H9 (cell line): Measurements from ENCODE around the gene CLDN11. TPM values are rescaled to one million over a fixed set of nuclear protein-coding genes. Genes with fewer than 3 reads are reported as not detected.
A peak's percentile ranks its signal among the peaks of the same experiment; 100 is the strongest.

ENCODE experiments used
- DNase-seq: peaks from one replicate; pipeline ENCODE4 v3.0.0-alpha.2; 2017
- H2AFZ ChIP-seq: one replicate; pipeline ENCODE4 v1.6.1; 2013; ENCODE audit warnings: mild to moderate bottlenecking, low read length, control low read depth, moderate library complexity
- H2AK5ac ChIP-seq: 2 replicates; pipeline ENCODE4 v1.6.1; 2013; ENCODE audit warnings: low read length, control low read depth, mixed read lengths; ENCODE audit not compliant: insufficient read length
- H2BK120ac ChIP-seq: one replicate; pipeline ENCODE4 v1.6.1; 2013; ENCODE audit warnings: low read depth, mild to moderate bottlenecking, low read length, control low read depth, inconsistent platforms; ENCODE audit not compliant: poor library complexity, severe bottlenecking
- H2BK12ac ChIP-seq: 2 replicates; pipeline ENCODE4 v1.6.1; 2013; ENCODE audit warnings: low read length, control low read depth, mixed read lengths, low read depth; ENCODE audit not compliant: insufficient read length
- H2BK15ac ChIP-seq: 2 replicates; pipeline ENCODE4 v1.6.1; 2013; ENCODE audit warnings: low read depth, low read length, control low read depth
- H2BK20ac ChIP-seq: one replicate; pipeline ENCODE4 v1.6.1; 2013; ENCODE audit warnings: low read depth, mild to moderate bottlenecking, low read length, control low read depth, inconsistent platforms; ENCODE audit not compliant: poor library complexity, severe bottlenecking
- H2BK5ac ChIP-seq: 2 replicates; pipeline ENCODE4 v1.6.1; 2013; ENCODE audit warnings: low read length, control low read depth, mixed read lengths; ENCODE audit not compliant: insufficient read length
- H3K14ac ChIP-seq: 2 replicates; pipeline ENCODE4 v1.6.1; 2013; ENCODE audit warnings: low read length, control low read depth; ENCODE audit not compliant: insufficient read depth
- H3K18ac ChIP-seq: 2 replicates; pipeline ENCODE4 v1.6.1; 2013; ENCODE audit warnings: low read depth, mild to moderate bottlenecking, mixed read lengths, low read length, control low read depth; ENCODE audit not compliant: insufficient read length
- H3K23ac ChIP-seq: 2 replicates; pipeline ENCODE4 v1.6.1; 2013; ENCODE audit warnings: low read length, control low read depth, mixed read lengths, low read depth; ENCODE audit not compliant: insufficient read length
- H3K23me2 ChIP-seq: 2 replicates; pipeline ENCODE4 v1.6.1; 2013; ENCODE audit warnings: low read depth, mild to moderate bottlenecking, mixed read lengths, low read length, control low read depth; ENCODE audit not compliant: insufficient read length, poor library complexity, severe bottlenecking
- H3K27ac ChIP-seq: 2 replicates; pipeline ENCODE4 v1.5.1; 2013; ENCODE audit warnings: low read length, control low read depth, mixed read lengths, low read depth; ENCODE audit not compliant: insufficient read length
- H3K27me3 ChIP-seq: 2 replicates; pipeline ENCODE4 v1.6.1; 2013; ENCODE audit warnings: low read length, control low read depth, inconsistent platforms; ENCODE audit not compliant: insufficient read depth
- H3K4ac ChIP-seq: 2 replicates; pipeline ENCODE4 v1.6.1; 2013; ENCODE audit warnings: low read depth, mild to moderate bottlenecking, control low read depth, inconsistent platforms, low read length, moderate library complexity
- H3K4me1 ChIP-seq: 2 replicates; pipeline ENCODE4 v1.6.1; 2013; ENCODE audit warnings: low read length, control low read depth, inconsistent platforms; ENCODE audit not compliant: insufficient read depth
- H3K4me2 ChIP-seq: 2 replicates; pipeline ENCODE4 v1.6.1; 2013; ENCODE audit warnings: low read length, control low read depth, mixed read lengths; ENCODE audit not compliant: insufficient read length, insufficient read depth
- H3K56ac ChIP-seq: 2 replicates; pipeline ENCODE4 v1.6.1; 2013; ENCODE audit warnings: low read depth, mild to moderate bottlenecking, mixed read lengths, low read length, control low read depth; ENCODE audit not compliant: insufficient read length
- H3K79me1 ChIP-seq: 2 replicates; pipeline ENCODE4 v1.6.1; 2013; ENCODE audit warnings: low read depth, mild to moderate bottlenecking, moderate library complexity, low read length, control low read depth, inconsistent platforms; ENCODE audit not compliant: insufficient read depth, poor library complexity, severe bottlenecking
- H3K79me2 ChIP-seq: 2 replicates; pipeline ENCODE4 v1.6.1; 2013; ENCODE audit warnings: low read length, control low read depth, inconsistent platforms; ENCODE audit not compliant: insufficient read depth
- H3K9ac ChIP-seq: 2 replicates; pipeline ENCODE4 v1.6.1; 2013; ENCODE audit warnings: low read length, control low read depth, mixed read lengths; ENCODE audit not compliant: insufficient read length; ENCODE audit errors: extremely low read depth
- H3K9me3 ChIP-seq: one replicate; pipeline ENCODE4 v1.6.1; 2013; ENCODE audit warnings: low read depth, low read length, inconsistent platforms; ENCODE audit not compliant: control insufficient read depth
- H3T11ph ChIP-seq: one replicate; pipeline ENCODE4 v1.6.1; 2013; ENCODE audit warnings: mild to moderate bottlenecking, low read length, control low read depth, inconsistent platforms
- H4K20me1 ChIP-seq: one replicate; pipeline ENCODE4 v1.6.1; 2013; ENCODE audit not compliant: control insufficient read depth, insufficient read length, insufficient read depth
- H4K5ac ChIP-seq: 2 replicates; pipeline ENCODE4 v1.6.1; 2013; ENCODE audit warnings: low read depth, mild to moderate bottlenecking, mixed read lengths, low read length, control low read depth; ENCODE audit not compliant: insufficient read length
- H4K8ac ChIP-seq: replicated peaks from 2 replicates; pipeline ENCODE4 v1.6.1; 2013; ENCODE audit warnings: low read length, control low read depth, mixed read lengths, low read depth; ENCODE audit not compliant: insufficient read length
- H4K91ac ChIP-seq: 2 replicates; pipeline ENCODE4 v1.6.1; 2013; ENCODE audit warnings: low read depth, mild to moderate bottlenecking, moderate library complexity, mixed read lengths, low read length, control low read depth; ENCODE audit not compliant: insufficient read length
- H3K27ac Mint-ChIP-seq, 3 experiments: 2 replicates in 2 of 3; 3 replicates in 1 of 3; pipeline ENCODE4 v1.8.0; 2020 to 2021; ENCODE audit warnings: mixed read lengths in 3 of 3, mild to moderate bottlenecking in 1 of 3, moderate library complexity in 1 of 3
- H3K27me3 Mint-ChIP-seq: 2 replicates; pipeline ENCODE4 v1.8.0; 2021; ENCODE audit warnings: low read depth, mild to moderate bottlenecking, moderate library complexity, mixed read lengths
- H3K36me3 Mint-ChIP-seq, 3 experiments: 2 replicates in 2 of 3; 3 replicates in 1 of 3; pipeline ENCODE4 v1.8.0; 2020 to 2021; ENCODE audit warnings: low read depth in 3 of 3, mixed read lengths in 3 of 3; ENCODE audit not compliant: insufficient read depth in 1 of 3
- H3K4me1 Mint-ChIP-seq, 2 experiments: 2 replicates each; pipeline ENCODE4 v1.8.0; 2020; ENCODE audit warnings: mixed read lengths in 2 of 2
- H3K4me3 Mint-ChIP-seq, 2 experiments: 2 replicates in 1 of 2; 3 replicates in 1 of 2; pipeline ENCODE4 v1.8.0; 2020 to 2021; ENCODE audit warnings: mild to moderate bottlenecking in 2 of 2, mixed read lengths in 2 of 2, moderate library complexity in 1 of 2
- H3K9me3 Mint-ChIP-seq, 2 experiments: 2 replicates in 1 of 2; 3 replicates in 1 of 2; pipeline ENCODE4 v1.8.0; 2020; ENCODE audit warnings: mild to moderate bottlenecking in 2 of 2, mixed read lengths in 2 of 2, moderate library complexity in 1 of 2
- WGBS: extraction: QIAGEN DNeasy Blood & Tissue Kit; methylation state at CpG from one replicate; pipeline ENCODE4 v1.1.7; 2013; ENCODE audit warnings: missing lambda C conversion rate, low lambda C conversion rate, mixed read lengths; ENCODE audit not compliant: insufficient read length; ENCODE audit errors: extremely low coverage; 5-methylcytosine and 5-hydroxymethylcytosine counted together
- microRNA-seq: library from miRNA; unstranded; fragments of <30 nt; microRNA quantifications from one replicate; pipeline ENCODE4, GENCODE V29; 2020; ENCODE audit warnings: borderline microRNAs expressed
- total RNA-seq: library from RNA; stranded (reverse); gene quantifications from 2 replicates; pipeline ENCODE4 v1.2.1, GENCODE V29; 2021
- TF ChIP-seq, protein P1 (sequence below): fragments of 200-600 bp; sonication (generic); conservative IDR thresholded peaks from 3 replicates; pipeline ENCODE4 v1.8.0; 2021; ENCODE audit warnings: antibody characterized with exemption, mild to moderate bottlenecking

CLDN11 gene
- total RNA-seq, 1 experiment from 2014 or later: 1.7 TPM

DNA sequence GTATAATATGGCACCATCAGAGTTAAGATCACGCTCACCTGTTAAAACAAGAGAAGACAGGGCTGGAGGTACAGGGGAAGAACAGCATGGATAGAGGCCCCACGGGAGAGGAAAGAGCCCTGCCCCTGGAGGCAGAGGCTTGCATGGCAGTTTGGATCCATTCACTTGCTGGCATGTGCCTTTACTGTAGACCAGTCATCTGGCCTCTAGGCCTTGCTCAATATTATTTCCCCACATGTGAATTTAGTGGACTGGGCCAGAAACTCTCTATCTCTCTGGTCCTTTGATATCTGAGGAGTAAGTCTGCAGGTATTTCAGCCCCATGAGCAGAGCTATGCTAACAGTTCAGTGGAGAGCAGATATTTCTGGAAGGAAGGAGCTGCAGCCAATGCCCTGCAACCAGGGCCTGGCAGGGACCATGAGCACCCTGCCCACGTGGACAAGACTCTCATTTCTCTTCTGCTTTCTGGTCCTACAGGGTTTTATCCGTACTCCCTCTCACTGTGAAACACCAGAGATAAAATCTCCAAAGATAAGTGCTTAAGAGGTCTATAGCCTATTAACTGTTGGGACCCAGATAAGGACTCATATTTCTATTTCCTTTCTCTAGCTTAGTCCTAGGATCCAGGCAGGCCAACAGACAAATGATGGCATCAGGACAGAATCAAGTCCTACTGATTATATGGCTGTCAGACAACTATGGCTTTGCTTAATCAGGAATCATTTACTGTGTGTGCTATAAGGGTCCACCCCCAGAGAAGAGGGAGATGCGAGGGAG is 65.0 kb downstream of the CLDN11 start:
- Histone ChIP-seq H4K91ac (no peak overlapping the region), H4K20me1 (no peaks in the 10 kb centered on the region), H3K18ac (no peak overlapping the region), H3K23ac (no peak overlapping the region), H2BK12ac (no peak overlapping the region), H3K27me3 (no peaks in the 10 kb centered on the region), H3K79me2 (no peaks in the 10 kb centered on the region), H3K14ac (no peak overlapping the region), H3K4me2 (no peak overlapping the region), H4K8ac (no peak overlapping the region), H2AK5ac (no peak overlapping the region), H2BK15ac (no peak overlapping the region), H4K5ac (no peak overlapping the region), H3K79me1 (no peaks in the 10 kb centered on the region), H2BK20ac (no peak overlapping the region), H3T11ph (no peak overlapping the region), H3K23me2 (no peaks in the 10 kb centered on the region), H2BK120ac (no peak overlapping the region), H3K27ac (no peak overlapping the region), H3K56ac (no peak overlapping the region), H2AFZ (no peak overlapping the region), H3K4me1 (peaks cover 4% of the 10 kb centered on the region; the same call in 1 of the 2 replicates), H2BK5ac (no peak overlapping the region), H3K9me3 (no peaks in the 10 kb centered on the region), H3K4ac (no peak overlapping the region), H3K9ac (no peak overlapping the region)
- WGBS: no CpG with 5 or more reads among the region's 5 CpGs
- TF ChIP-seq, protein P1, sequence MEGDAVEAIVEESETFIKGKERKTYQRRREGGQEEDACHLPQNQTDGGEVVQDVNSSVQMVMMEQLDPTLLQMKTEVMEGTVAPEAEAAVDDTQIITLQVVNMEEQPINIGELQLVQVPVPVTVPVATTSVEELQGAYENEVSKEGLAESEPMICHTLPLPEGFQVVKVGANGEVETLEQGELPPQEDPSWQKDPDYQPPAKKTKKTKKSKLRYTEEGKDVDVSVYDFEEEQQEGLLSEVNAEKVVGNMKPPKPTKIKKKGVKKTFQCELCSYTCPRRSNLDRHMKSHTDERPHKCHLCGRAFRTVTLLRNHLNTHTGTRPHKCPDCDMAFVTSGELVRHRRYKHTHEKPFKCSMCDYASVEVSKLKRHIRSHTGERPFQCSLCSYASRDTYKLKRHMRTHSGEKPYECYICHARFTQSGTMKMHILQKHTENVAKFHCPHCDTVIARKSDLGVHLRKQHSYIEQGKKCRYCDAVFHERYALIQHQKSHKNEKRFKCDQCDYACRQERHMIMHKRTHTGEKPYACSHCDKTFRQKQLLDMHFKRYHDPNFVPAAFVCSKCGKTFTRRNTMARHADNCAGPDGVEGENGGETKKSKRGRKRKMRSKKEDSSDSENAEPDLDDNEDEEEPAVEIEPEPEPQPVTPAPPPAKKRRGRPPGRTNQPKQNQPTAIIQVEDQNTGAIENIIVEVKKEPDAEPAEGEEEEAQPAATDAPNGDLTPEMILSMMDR: peak; percentile 59
- Mint-ChIP-seq H3K27ac (no peak overlapping the region), H3K4me3 (no peak overlapping the region), H3K27me3 (no peaks in the 10 kb centered on the region; the same call in 1 of the 2 replicates), H3K4me1 (peaks cover 21 to 24% of the 10 kb centered on the region in 2 experiments), H3K36me3 (peaks cover 0 to 4% (median 0%) of the 10 kb centered on the region in 3 experiments; a peak in 2 of 7 replicates), H3K9me3 (peaks cover 0 to 2% of the 10 kb centered on the region in 2 experiments; a peak in 1 of 5 replicates)
- peak; percentile 40 for DNase-seq

Small RNA genes within 50 kb of the gene (microRNA-seq; reads per million reads assigned to microRNA genes)
- gene MIR6828: not detected

Other genes starting within 250 kb of the CLDN11 start
- gene PHC3, start 237.1 kb upstream of the CLDN11 start, total RNA-seq: 26.4 and 27.2 TPM in 2 replicates
- gene PRKCI, start 196.4 kb upstream of the CLDN11 start, total RNA-seq: 57.7 and 71.1 TPM in 2 replicates
- gene SKIL, start 61.2 kb upstream of the CLDN11 start, total RNA-seq: 170 TPM in 2 replicates
- gene SLC7A14, start 167.2 kb downstream of the CLDN11 start, total RNA-seq: 0.39 and 0.42 TPM in 2 replicates